Measurements from ENCODE around the gene PNMA6E.

DNA sequence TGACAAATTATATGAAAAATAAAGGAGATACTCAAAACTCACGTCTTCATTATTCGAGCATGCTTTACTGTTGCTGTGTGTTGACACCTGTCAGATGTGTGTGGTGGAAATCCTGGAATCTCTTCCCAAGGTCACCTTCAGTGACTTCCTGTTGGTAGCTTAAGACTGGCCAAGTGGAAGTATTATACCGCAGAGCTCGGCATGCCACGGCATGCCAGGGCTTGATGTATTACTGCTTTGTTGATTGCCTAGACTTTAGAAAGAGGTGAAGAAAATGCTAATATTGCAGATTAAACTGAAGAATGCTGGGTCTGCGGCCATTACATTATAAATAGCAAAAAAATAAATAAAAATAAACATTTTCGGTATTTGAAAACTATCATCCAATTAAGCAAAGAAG, 40.1 kb upstream of the PNMA6E start:
- TF ChIP-seq, protein P1, sequence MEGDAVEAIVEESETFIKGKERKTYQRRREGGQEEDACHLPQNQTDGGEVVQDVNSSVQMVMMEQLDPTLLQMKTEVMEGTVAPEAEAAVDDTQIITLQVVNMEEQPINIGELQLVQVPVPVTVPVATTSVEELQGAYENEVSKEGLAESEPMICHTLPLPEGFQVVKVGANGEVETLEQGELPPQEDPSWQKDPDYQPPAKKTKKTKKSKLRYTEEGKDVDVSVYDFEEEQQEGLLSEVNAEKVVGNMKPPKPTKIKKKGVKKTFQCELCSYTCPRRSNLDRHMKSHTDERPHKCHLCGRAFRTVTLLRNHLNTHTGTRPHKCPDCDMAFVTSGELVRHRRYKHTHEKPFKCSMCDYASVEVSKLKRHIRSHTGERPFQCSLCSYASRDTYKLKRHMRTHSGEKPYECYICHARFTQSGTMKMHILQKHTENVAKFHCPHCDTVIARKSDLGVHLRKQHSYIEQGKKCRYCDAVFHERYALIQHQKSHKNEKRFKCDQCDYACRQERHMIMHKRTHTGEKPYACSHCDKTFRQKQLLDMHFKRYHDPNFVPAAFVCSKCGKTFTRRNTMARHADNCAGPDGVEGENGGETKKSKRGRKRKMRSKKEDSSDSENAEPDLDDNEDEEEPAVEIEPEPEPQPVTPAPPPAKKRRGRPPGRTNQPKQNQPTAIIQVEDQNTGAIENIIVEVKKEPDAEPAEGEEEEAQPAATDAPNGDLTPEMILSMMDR (IDR thresholded peaks at IDR 0.05 in 4 of 5, conservative IDR thresholded peaks at IDR 0.05 in 1 of 5) = no peak
- no peak for TF ChIP-seq POLR2A (IDR thresholded peaks at IDR 0.05)
